ENCODE results near the gene NUDT22. TPM values are rescaled to one million over a fixed set of nuclear protein-coding genes. Genes with fewer than 3 reads are reported as not detected.

Gene NUDT22
- total RNA-seq, 3 donors from 2014 or later (not counting 1 experiment from before 2014, with no cell fraction given), result 59.1 to 79.1 (median 74.8) TPM

DNA sequence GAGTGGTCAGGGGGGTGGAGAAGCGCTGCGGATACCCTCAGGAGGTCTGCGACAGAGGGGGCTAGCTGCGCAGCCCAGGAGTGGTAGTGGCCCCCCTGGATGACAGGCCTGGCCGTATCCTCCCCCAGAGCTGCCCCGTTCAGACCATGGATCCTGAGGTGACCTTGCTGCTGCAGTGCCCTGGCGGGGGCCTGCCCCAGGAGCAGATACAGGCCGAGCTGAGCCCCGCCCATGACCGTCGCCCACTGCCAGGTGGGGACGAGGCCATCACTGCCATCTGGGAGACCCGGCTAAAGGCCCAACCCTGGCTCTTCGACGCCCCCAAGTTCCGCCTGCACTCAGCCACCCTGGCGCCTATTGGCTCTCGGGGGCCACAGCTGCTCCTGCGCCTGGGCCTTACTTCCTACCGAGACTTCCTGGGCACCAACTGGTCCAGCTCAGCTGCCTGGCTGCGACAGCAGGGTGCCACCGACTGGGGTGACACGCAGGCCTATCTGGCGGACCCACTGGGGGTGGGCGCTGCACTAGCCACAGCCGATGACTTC, 505 bp downstream of the NUDT22 start:
- Histone ChIP-seq H3K36me3 (ENCODE audit: control insufficient read depth, insufficient read depth, low read length) (peaks cover 17% of the 10 kb centered on the region), H3K4me3 (ENCODE audit: low read length) (peak overlapping the region; percentile 74), H3K27ac (ENCODE audit: low read length) (peak overlapping the region; percentile 67), H3K27me3 (ENCODE audit: control insufficient read depth, insufficient read depth, low read length) (no peaks in the 10 kb centered on the region), H3K4me1 (ENCODE audit: control insufficient read depth, insufficient read depth, low read length) (peaks cover 55% of the 10 kb centered on the region), H3K9me3 (ENCODE audit: control insufficient read depth, insufficient read depth, low read length) (no peaks in the 10 kb centered on the region)
- ATAC-seq, result peak; percentile 22 to 52 (median 25)
- peak; percentile 54 to 75 for DNase-seq
- H3K9me3 Mint-ChIP-seq, result no peaks in the 10 kb centered on the region
- under 1% methylated on average over 26 of the region's 26 CpGs for WGBS (ENCODE audit: insufficient coverage)
- no peaks in the 10 kb centered on the region for H3K36me3 Mint-ChIP-seq
- intact Hi-C loops (cut with micrococcal nuclease), result no loop called here
- no peaks in the 10 kb centered on the region for H3K27me3 Mint-ChIP-seq (ENCODE audit: low read depth in 2 of 2)
- peak overlapping the region; percentile 82 to 85 for H3K27ac Mint-ChIP-seq
- H3K4me1 Mint-ChIP-seq, result peaks cover 24 to 52% of the 10 kb centered on the region in 2 donors
- peak overlapping the region; percentile 88 for H3K4me3 Mint-ChIP-seq
- TF ChIP-seq, protein P1, sequence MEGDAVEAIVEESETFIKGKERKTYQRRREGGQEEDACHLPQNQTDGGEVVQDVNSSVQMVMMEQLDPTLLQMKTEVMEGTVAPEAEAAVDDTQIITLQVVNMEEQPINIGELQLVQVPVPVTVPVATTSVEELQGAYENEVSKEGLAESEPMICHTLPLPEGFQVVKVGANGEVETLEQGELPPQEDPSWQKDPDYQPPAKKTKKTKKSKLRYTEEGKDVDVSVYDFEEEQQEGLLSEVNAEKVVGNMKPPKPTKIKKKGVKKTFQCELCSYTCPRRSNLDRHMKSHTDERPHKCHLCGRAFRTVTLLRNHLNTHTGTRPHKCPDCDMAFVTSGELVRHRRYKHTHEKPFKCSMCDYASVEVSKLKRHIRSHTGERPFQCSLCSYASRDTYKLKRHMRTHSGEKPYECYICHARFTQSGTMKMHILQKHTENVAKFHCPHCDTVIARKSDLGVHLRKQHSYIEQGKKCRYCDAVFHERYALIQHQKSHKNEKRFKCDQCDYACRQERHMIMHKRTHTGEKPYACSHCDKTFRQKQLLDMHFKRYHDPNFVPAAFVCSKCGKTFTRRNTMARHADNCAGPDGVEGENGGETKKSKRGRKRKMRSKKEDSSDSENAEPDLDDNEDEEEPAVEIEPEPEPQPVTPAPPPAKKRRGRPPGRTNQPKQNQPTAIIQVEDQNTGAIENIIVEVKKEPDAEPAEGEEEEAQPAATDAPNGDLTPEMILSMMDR (IDR thresholded peaks at IDR 0.05), result no peak

DNA sequence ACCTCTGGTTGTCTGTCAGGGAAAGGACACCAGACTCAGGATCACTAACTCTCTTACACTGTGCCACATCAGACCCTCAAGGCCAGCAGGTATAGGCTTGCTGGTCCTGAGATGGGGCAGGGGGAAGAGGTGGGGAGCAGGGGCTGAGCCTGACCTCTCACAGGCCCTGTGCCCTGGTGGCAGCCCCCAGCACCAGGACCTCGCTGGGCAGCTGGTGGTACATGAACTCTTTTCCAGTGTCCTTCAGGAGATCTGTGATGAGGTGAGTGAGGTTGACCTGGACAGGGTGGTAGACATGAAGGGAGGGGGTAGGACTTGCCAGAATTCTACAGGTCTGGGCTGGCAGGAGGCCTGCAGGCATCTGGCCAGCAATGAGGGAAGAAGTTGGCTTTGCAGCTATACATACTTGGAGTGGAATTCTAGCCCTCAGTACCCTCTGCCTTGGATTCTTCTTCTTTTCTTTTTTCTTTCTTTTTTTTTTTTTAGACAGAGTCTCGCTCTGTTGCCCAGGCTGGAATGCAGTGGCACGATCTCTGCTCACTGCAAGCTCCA, 1.4 kb downstream of the NUDT22 start:
- peak overlapping the region; percentile 67 for H3K27ac ChIP-seq (ENCODE audit: low read length)
- Mint-ChIP-seq H3K36me3 (no peaks in the 10 kb centered on the region), H3K27me3 (ENCODE audit: low read depth in 2 of 2) (no peaks in the 10 kb centered on the region), H3K4me1 (peaks cover 24 to 52% of the 10 kb centered on the region in 2 donors), H3K27ac (peak overlapping the region; percentile 82 to 85), H3K4me3 (peak overlapping the region; percentile 88), H3K9me3 (no peaks in the 10 kb centered on the region)
- TF ChIP-seq, protein P1 (IDR thresholded peaks at IDR 0.05), result no peak
- ATAC-seq, result no peak
- peaks cover 14% of the 10 kb centered on the region for H3K36me3 ChIP-seq (ENCODE audit: control insufficient read depth, insufficient read depth, low read length)
- peaks cover 62% of the 10 kb centered on the region for H3K4me1 ChIP-seq (ENCODE audit: control insufficient read depth, insufficient read depth, low read length)
- intact Hi-C loops (cut with micrococcal nuclease), result no loop called here
- no peak for DNase-seq
- no peaks in the 10 kb centered on the region for H3K9me3 ChIP-seq (ENCODE audit: control insufficient read depth, insufficient read depth, low read length)
- peak overlapping the region; percentile 74 for H3K4me3 ChIP-seq (ENCODE audit: low read length)
- no peaks in the 10 kb centered on the region for H3K27me3 ChIP-seq (ENCODE audit: control insufficient read depth, insufficient read depth, low read length)
- 76% methylated on average over 3 of the region's 3 CpGs for WGBS (ENCODE audit: insufficient coverage)

DNA sequence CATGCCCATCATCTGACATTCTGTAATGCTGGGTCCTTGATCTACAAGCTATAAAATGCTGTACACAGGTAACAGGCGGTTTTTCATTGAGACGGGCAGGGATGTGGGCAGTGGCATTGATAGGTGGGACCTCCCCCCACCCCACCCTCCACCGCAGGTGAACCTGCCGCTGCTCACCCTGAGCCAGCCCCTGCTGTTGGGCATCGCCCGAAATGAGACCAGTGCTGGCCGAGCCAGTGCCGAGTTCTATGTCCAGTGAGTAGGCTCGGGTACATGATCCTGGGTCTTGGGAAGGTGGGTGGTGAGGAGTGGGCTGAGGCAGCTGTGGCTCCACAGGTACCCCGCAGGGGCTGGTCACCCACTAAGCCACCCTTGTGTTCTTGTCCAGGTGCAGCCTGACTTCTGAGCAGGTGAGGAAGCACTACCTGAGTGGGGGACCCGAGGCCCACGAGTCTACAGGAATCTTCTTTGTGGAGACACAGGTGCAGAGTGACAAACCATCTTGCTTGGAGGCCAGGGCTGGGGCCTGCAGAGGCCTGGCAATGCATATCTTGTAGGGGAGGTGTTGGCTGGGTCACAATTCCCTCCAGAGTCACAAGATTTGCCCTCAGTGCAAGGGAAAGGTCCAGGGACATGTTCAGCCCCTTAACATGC, 3.1 kb downstream of the NUDT22 start:
- Histone ChIP-seq H3K9me3 (ENCODE audit: control insufficient read depth, insufficient read depth, low read length) (no peaks in the 10 kb centered on the region), H3K4me3 (ENCODE audit: low read length) (no peak overlapping the region), H3K36me3 (ENCODE audit: control insufficient read depth, insufficient read depth, low read length) (no peaks in the 10 kb centered on the region), H3K27ac (ENCODE audit: low read length) (peak overlapping the region; percentile 95), H3K27me3 (ENCODE audit: control insufficient read depth, insufficient read depth, low read length) (no peaks in the 10 kb centered on the region), H3K4me1 (ENCODE audit: control insufficient read depth, insufficient read depth, low read length) (peaks cover 71% of the 10 kb centered on the region)
- DNase-seq (no peak), ATAC-seq (no peak)
- TF ChIP-seq, protein P1 (IDR thresholded peaks at IDR 0.05), result no peak
- Mint-ChIP-seq H3K4me3 (peak overlapping the region; percentile 94), H3K27ac (peak overlapping the region; percentile 93 to 97), H3K4me1 (peaks cover 24 to 53% of the 10 kb centered on the region in 2 donors), H3K9me3 (no peaks in the 10 kb centered on the region), H3K36me3 (no peaks in the 10 kb centered on the region), H3K27me3 (ENCODE audit: low read depth in 2 of 2) (no peaks in the 10 kb centered on the region)
- 92% methylated on average over 10 of the region's 12 CpGs for WGBS (ENCODE audit: insufficient coverage)
- intact Hi-C loops (cut with micrococcal nuclease), result no loop called here
